CD4-positive, alpha-beta T cell (primary cell): Measurements from ENCODE around the gene LACC1. TPM values are rescaled to one million over a fixed set of nuclear protein-coding genes. Genes with fewer than 3 reads are reported as not detected.

Experiments
- ATAC-seq: fragments of 200-7000 bp; cut with Tn5 transposase; one replicate; pipeline ENCODE4 v1.10.0; 2022; ENCODE audit warnings: mild to moderate bottlenecking; ENCODE audit not compliant: poor library complexity
- CTCF ChIA-PET: fragments of 350-600 bp; sonication (Branson Sonifier 250); formaldehyde crosslinking; loops from one replicate; lab custom pipeline; 2021; ENCODE audit warnings: antibody characterized with exemption, inconsistent platforms; lab: Charles Lee
- POLR2A ChIA-PET: fragments of 350-600 bp; sonication (Branson Sonifier 250); formaldehyde crosslinking; loops from one replicate; lab custom pipeline; 2021; ENCODE audit warnings: antibody characterized with exemption, inconsistent platforms; lab: Charles Lee
- DNase-seq, 14 experiments: peaks; one replicate each; pipeline ENCODE4 v3.0.0-alpha.2; 2013 to 2020; ENCODE audit warnings: mixed read lengths in 2 of 14
- H3K27ac ChIP-seq, 2 donors: one replicate each; pipeline versions ENCODE4 v1.5.1 to v1.7.0; 2013; ENCODE audit warnings: low read length in 2 of 2, low read depth in 1 of 2, mild to moderate bottlenecking in 1 of 2
- H3K27me3 ChIP-seq, 2 experiments: 1 replicate in 1 of 2; 2 replicates in 1 of 2; pipeline versions ENCODE4 v1.6.1 to v1.7.0; 2013; ENCODE audit warnings: low read length in 2 of 2, control low read depth in 1 of 2, mild to moderate bottlenecking in 1 of 2, moderate library complexity in 1 of 2; ENCODE audit not compliant: insufficient read depth in 2 of 2, control insufficient read depth in 1 of 2
- H3K36me3 ChIP-seq: one replicate; pipeline ENCODE4 v1.6.1; 2013; ENCODE audit warnings: low read length, control low read depth; ENCODE audit not compliant: insufficient read depth
- H3K4me1 ChIP-seq: one replicate; pipeline ENCODE4 v1.6.1; 2013; ENCODE audit warnings: low read length, control low read depth; ENCODE audit not compliant: insufficient read depth
- H3K4me3 ChIP-seq: one replicate; pipeline ENCODE4 v1.5.1; 2013; ENCODE audit warnings: mild to moderate bottlenecking, low read length, moderate library complexity
- H3K9me3 ChIP-seq, 2 experiments: 1 replicate in 1 of 2; 2 replicates in 1 of 2; pipeline versions ENCODE4 v1.6.1 to v1.7.0; 2013; ENCODE audit warnings: low read length in 2 of 2, mild to moderate bottlenecking in 2 of 2, control low read depth in 1 of 2, moderate library complexity in 1 of 2; ENCODE audit not compliant: control insufficient read depth in 1 of 2, insufficient read depth in 1 of 2
- H3K27ac Mint-ChIP-seq: one replicate; pipeline ENCODE4 v1.8.0; 2020; ENCODE audit warnings: mixed read lengths
- H3K27me3 Mint-ChIP-seq: one replicate; pipeline ENCODE4 v1.8.0; 2021; ENCODE audit warnings: mixed read lengths
- H3K36me3 Mint-ChIP-seq: one replicate; pipeline ENCODE4 v1.8.0; 2021; ENCODE audit warnings: low read depth, mixed read lengths
- H3K4me1 Mint-ChIP-seq: one replicate; pipeline ENCODE4 v1.8.0; 2021; ENCODE audit warnings: low read depth, mixed read lengths
- H3K4me3 Mint-ChIP-seq: one replicate; pipeline ENCODE4 v1.8.0; 2020; ENCODE audit warnings: mild to moderate bottlenecking, mixed read lengths
- H3K9me3 Mint-ChIP-seq: one replicate; pipeline ENCODE4 v1.8.0; 2020; ENCODE audit warnings: mixed read lengths
- CTCF ChIP-seq: fragments of 200-600 bp; IDR thresholded peaks from one replicate; pipeline ENCODE4 v1.8.0; 2022; ENCODE audit warnings: antibody characterized with exemption, mild to moderate bottlenecking
- intact Hi-C, 2 experiments: fragments of 100-400 bp; cut with DNase I in 1 of 2; cut with micrococcal nuclease in 1 of 2; formaldehyde crosslinking; loops; one replicate each; pipeline versions ENCODE4 v1.15.1 to v1.9.0; 2023 to 2025; cut with DNase I, micrococcal nuclease
- total RNA-seq, 174 experiments: library from RNA in 2 of 174; stranded (reverse) in 2 of 174; gene quantifications; one replicate each; pipeline ENCODE4 v1.2.3 and lab custom pipeline; 2021 to 2026

The LACC1 gene
- total RNA-seq, 2 experiments from 2014 or later: 0.93 to 0.95 TPM

DNA sequence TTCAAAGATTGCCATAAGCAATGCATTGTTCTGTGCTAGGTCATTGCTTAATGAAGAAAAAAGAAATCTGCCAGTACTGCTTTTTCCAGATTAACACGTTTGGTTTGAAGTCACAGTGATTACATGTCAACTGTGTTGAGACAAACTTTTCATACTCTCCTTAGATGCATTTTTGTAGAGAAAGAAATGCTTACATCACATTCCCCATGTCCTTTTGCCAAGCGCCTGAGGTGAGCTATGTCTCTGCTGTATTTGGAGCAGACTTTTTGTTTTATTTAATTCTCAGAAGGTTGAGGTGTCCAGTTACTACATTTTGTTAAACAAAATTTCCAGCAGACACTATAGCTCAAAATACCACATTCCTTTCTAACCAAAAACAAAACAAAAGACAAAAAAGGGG, 16.2 kb downstream of the LACC1 start:
- Histone ChIP-seq H3K4me3 (no peak overlapping the region), H3K27me3 (no peaks in the 10 kb centered on the region), H3K27ac (no peak overlapping the region), H3K9me3 (no peaks in the 10 kb centered on the region), H3K4me1 (no peaks in the 10 kb centered on the region), H3K36me3 (no peaks in the 10 kb centered on the region)
- no peaks in the 10 kb centered on the region for H3K4me1 Mint-ChIP-seq
- TF ChIP-seq CTCF: no peak
- H3K27ac Mint-ChIP-seq: no peak overlapping the region
- intact Hi-C loops: no loop called here
- no peaks in the 10 kb centered on the region for H3K27me3 Mint-ChIP-seq
- H3K36me3 Mint-ChIP-seq: no peaks in the 10 kb centered on the region
- ATAC-seq: no peak
- no peak overlapping the region for H3K4me3 Mint-ChIP-seq
- DNase-seq: no peak
- ChIA-PET CTCF (no interaction called here), POLR2A (no interaction called here)
- no peaks in the 10 kb centered on the region for H3K9me3 Mint-ChIP-seq

DNA sequence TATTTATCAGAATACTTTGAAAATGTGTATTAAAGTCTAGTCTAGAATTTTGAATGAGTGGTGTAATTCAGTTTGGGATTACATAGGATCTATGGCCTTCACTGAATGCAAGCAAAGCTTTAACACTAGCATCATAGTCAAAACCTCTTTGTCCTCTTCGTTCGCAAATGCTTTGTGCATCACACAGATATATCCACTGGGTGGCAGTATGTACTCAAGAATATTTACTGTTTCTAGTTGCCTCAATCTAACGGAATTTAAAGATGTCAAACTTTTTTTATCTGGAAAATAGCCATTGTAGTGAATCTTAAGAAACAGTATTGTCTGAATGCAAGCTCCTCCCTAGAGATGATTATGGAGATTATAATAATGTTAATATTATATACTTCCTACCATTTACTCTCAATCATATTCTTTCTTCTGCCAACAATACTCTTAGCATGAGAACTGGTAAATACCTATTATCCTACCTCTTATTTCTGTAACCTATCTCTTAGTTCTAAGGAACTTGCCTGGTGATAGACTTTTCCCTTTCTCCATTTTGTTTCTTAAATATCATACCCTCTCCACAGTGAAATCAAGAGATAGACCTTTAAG, 25.8 kb downstream of the LACC1 start:
- TF ChIP-seq CTCF: peak; percentile 73
- Histone ChIP-seq H3K4me1 (no peaks in the 10 kb centered on the region), H3K36me3 (no peaks in the 10 kb centered on the region), H3K9me3 (no peaks in the 10 kb centered on the region), H3K27ac (no peak overlapping the region), H3K27me3 (no peaks in the 10 kb centered on the region), H3K4me3 (no peak overlapping the region)
- ChIA-PET POLR2A (no interaction called here), CTCF (interaction anchor here (0.6 to 1.9 kb wide), 5 partner anchors 24 to 532 kb away, joined by 3 to 11 read pairs (median 5); no protein-coding TSS in a partner anchor)
- no peak overlapping the region for H3K4me3 Mint-ChIP-seq
- ATAC-seq (peak; percentile 77), DNase-seq (peak in 8 of 14 experiments; percentile 2 to 75 (median 23))
- H3K9me3 Mint-ChIP-seq: no peaks in the 10 kb centered on the region
- intact Hi-C loops: loop anchor here (1.0 to 10.0 kb wide), 8 partner anchors 149 to 1402 kb away; no protein-coding TSS in a partner anchor
- H3K4me1 Mint-ChIP-seq: no peaks in the 10 kb centered on the region
- H3K27me3 Mint-ChIP-seq: peaks cover 8% of the 10 kb centered on the region
- H3K36me3 Mint-ChIP-seq: no peaks in the 10 kb centered on the region
- H3K27ac Mint-ChIP-seq: no peak overlapping the region

GRCh38 chr13:43908156-43909126, 28.7 kb downstream of the LACC1 start:
- ATAC-seq (peak; percentile 41), DNase-seq (peak in 4 of 14 experiments; percentile 3 to 53 (median 48))
- Mint-ChIP-seq H3K9me3 (no peaks in the 10 kb centered on the region), H3K27ac (no peak overlapping the region), H3K36me3 (no peaks in the 10 kb centered on the region), H3K4me1 (no peaks in the 10 kb centered on the region), H3K4me3 (no peak overlapping the region), H3K27me3 (peaks cover 8% of the 10 kb centered on the region)
- H3K9me3 ChIP-seq: no peaks in the 10 kb centered on the region
- no peak overlapping the region for H3K4me3 ChIP-seq
- H3K27me3 ChIP-seq: no peaks in the 10 kb centered on the region
- H3K27ac ChIP-seq: no peak overlapping the region
- POLR2A ChIA-PET: interaction anchor here (1.0 kb wide), 1 partner anchor 29 kb away, joined by 4 read pairs; the partner anchor contains the start of genes CCDC122 and LACC1
- TF ChIP-seq CTCF: peak; percentile 70
- no peaks in the 10 kb centered on the region for H3K4me1 ChIP-seq
- no peaks in the 10 kb centered on the region for H3K36me3 ChIP-seq
- CTCF ChIA-PET: interaction anchor here (0.7 to 2.5 kb wide), 9 partner anchors 21 to 575 kb away, joined by 3 to 11 read pairs (median 3); no protein-coding TSS in a partner anchor
- intact Hi-C loops: loop anchor here (1.0 to 10.0 kb wide), 7 partner anchors 146 to 1399 kb away; no protein-coding TSS in a partner anchor
